Neural cell (in vitro differentiated cells): Measurements from ENCODE around the gene TIAM2. TPM values are rescaled to one million over a fixed set of nuclear protein-coding genes. Genes with fewer than 3 reads are reported as not detected.

ENCODE experiments used
- H2AFZ ChIP-seq: fragments of 200-600, 300-800 bp; sonication (generic), shearing (Covaris generic); 2 replicates; pipeline ENCODE4 v1.6.0; 2014; ENCODE audit warnings: low read depth, mild to moderate bottlenecking, antibody characterized with exemption, low read length, moderate library complexity
- H3F3A ChIP-seq: fragments of 200-600 bp; shearing (Covaris generic); 2 replicates; pipeline ENCODE4 v1.6.1; 2016; ENCODE audit warnings: mild to moderate bottlenecking, moderate library complexity, mixed read lengths, antibody characterized with exemption, low read length; ENCODE audit not compliant: insufficient read depth, poor library complexity, severe bottlenecking
- H3K27ac ChIP-seq: fragments of 200-600, 300-800 bp; sonication (generic), shearing (Covaris generic); 2 replicates; pipeline ENCODE4 v1.5.1; 2014; ENCODE audit warnings: mild to moderate bottlenecking, low read length, moderate library complexity
- H3K27me3 ChIP-seq: fragments of 300-800, 200-600 bp; sonication (generic), shearing (Covaris generic); 2 replicates; pipeline ENCODE4 v1.6.0; 2014; ENCODE audit warnings: mild to moderate bottlenecking, low read depth, low read length, moderate library complexity; ENCODE audit not compliant: insufficient read depth
- H3K36me3 ChIP-seq: fragments of 300-800, 200-600 bp; sonication (generic), shearing (Covaris generic); 2 replicates; pipeline ENCODE4 v1.5.1; 2014; ENCODE audit warnings: mild to moderate bottlenecking, antibody characterized with exemption, low read length, moderate library complexity; ENCODE audit not compliant: insufficient read depth
- H3K4me2 ChIP-seq: fragments of 300-800, 200-600 bp; sonication (generic), shearing (Covaris generic); 2 replicates; pipeline ENCODE4 v1.6.0; 2014; ENCODE audit warnings: mild to moderate bottlenecking, low read length
- H3K4me3 ChIP-seq: fragments of 300-800, 200-600 bp; sonication (generic), shearing (Covaris generic); 2 replicates; pipeline ENCODE4 v1.5.1; 2014; ENCODE audit warnings: mild to moderate bottlenecking, low read length, moderate library complexity
- H3K79me2 ChIP-seq: fragments of 200-600 bp; shearing (Covaris generic); replicated peaks from 2 replicates; pipeline ENCODE4 v1.6.0; 2014; ENCODE audit warnings: mild to moderate bottlenecking, low read length, moderate library complexity; ENCODE audit not compliant: insufficient read depth
- H3K9ac ChIP-seq: fragments of 300-800, 200-600 bp; sonication (generic), shearing (Covaris generic); 2 replicates; pipeline ENCODE4 v1.6.1; 2016; ENCODE audit warnings: mild to moderate bottlenecking, low read length, mixed read lengths
- H3K9me2 ChIP-seq: fragments of 200-600 bp; shearing (Covaris generic); 2 replicates; pipeline ENCODE4 v1.6.1; 2016; ENCODE audit warnings: mild to moderate bottlenecking, low read length, mixed read lengths; ENCODE audit not compliant: insufficient read depth
- H3K9me3 ChIP-seq: fragments of 200-600, 300-800 bp; sonication (generic), shearing (Covaris generic); 2 replicates; pipeline ENCODE4 v1.6.1; 2016; ENCODE audit warnings: mild to moderate bottlenecking, mixed run types, low read length, moderate library complexity, mixed read lengths
- H4K20me1 ChIP-seq: fragments of 200-600 bp; shearing (Covaris generic); 2 replicates; pipeline ENCODE4 v1.6.1; 2016; ENCODE audit warnings: mild to moderate bottlenecking, mixed run types; ENCODE audit not compliant: insufficient read depth
- CTCF ChIP-seq: fragments of 450-650 bp; IDR thresholded peaks from 2 replicates; pipeline ENCODE4 v1.5.1; 2014; ENCODE audit warnings: antibody characterized with exemption, mild to moderate bottlenecking, moderate library complexity; ENCODE audit not compliant: poor library complexity, severe bottlenecking
- EP300 ChIP-seq: fragments of 450-650 bp; conservative IDR thresholded peaks from 2 replicates; pipeline ENCODE4 v1.6.1; 2014; ENCODE audit warnings: antibody characterized with exemption, mild to moderate bottlenecking, moderate library complexity; ENCODE audit not compliant: poor library complexity, severe bottlenecking
- EZH2 ChIP-seq: fragments of 200-600, 300-800 bp; shearing (Covaris generic), sonication (generic); IDR thresholded peaks from 2 replicates; pipeline ENCODE4 v1.6.1; 2014; ENCODE audit warnings: antibody characterized with exemption, low read length, borderline replicate concordance, mild to moderate bottlenecking; ENCODE audit not compliant: insufficient read depth, poor library complexity, severe bottlenecking
- MXI1 ChIP-seq: fragments of 450-650 bp; conservative IDR thresholded peaks from 2 replicates; pipeline ENCODE4 v1.6.1; 2014; ENCODE audit warnings: antibody characterized with exemption, mild to moderate bottlenecking; ENCODE audit not compliant: poor library complexity, severe bottlenecking
- POLR2AphosphoS5 ChIP-seq: IDR thresholded peaks from 2 replicates; pipeline ENCODE4 v1.6.1; 2012
- RAD21 ChIP-seq: fragments of 450-650 bp; conservative IDR thresholded peaks from 2 replicates; pipeline ENCODE4 v1.6.1; 2014; ENCODE audit warnings: antibody characterized with exemption, mild to moderate bottlenecking, moderate library complexity
- REST ChIP-seq: IDR thresholded peaks from 2 replicates; pipeline ENCODE4 v1.6.1; 2012; ENCODE audit warnings: borderline replicate concordance
- SMC3 ChIP-seq: fragments of 450-650 bp; conservative IDR thresholded peaks from 2 replicates; pipeline ENCODE4 v1.6.1; 2014; ENCODE audit warnings: antibody characterized with exemption, mild to moderate bottlenecking, moderate library complexity; ENCODE audit not compliant: poor library complexity
- TAF1 ChIP-seq: IDR thresholded peaks from 2 replicates; pipeline ENCODE4 v1.6.1; 2012; ENCODE audit warnings: low read depth
- polyA plus RNA-seq: library from polyadenylated mRNA; depleted of rRNA; stranded (reverse); fragments of >200 nt; gene quantifications from 2 replicates; pipeline ENCODE4 v1.2.3, GENCODE V29; 2014

Gene TIAM2
- polyA plus RNA-seq, 1 donor from 2014 or later = 73.3 TPM

GRCh38 chr6:155120034-155120433 is 124.9 kb downstream of the TIAM2 start:
- no peak overlapping the region for H3K27ac ChIP-seq
- H3K4me2 ChIP-seq = no peak overlapping the region
- H3K36me3 ChIP-seq = no peaks in the 10 kb centered on the region

GRCh38 chr6:155121294-155121693 is 126.2 kb downstream of the TIAM2 start:
- no peaks in the 10 kb centered on the region for H3K79me2 ChIP-seq
- H3K9ac ChIP-seq = no peak overlapping the region
- H4K20me1 ChIP-seq = no peaks in the 10 kb centered on the region
- no peak overlapping the region for H3K27ac ChIP-seq
- no peaks in the 10 kb centered on the region for H3F3A ChIP-seq
- H3K36me3 ChIP-seq = no peaks in the 10 kb centered on the region
- H3K4me2 ChIP-seq = no peak overlapping the region
- H3K4me3 ChIP-seq = no peak overlapping the region
- no peaks in the 10 kb centered on the region for H3K9me3 ChIP-seq
- no peaks in the 10 kb centered on the region for H3K27me3 ChIP-seq
- no peak overlapping the region for H2AFZ ChIP-seq
- no peaks in the 10 kb centered on the region for H3K9me2 ChIP-seq
- TF ChIP-seq EP300 (no peak), RAD21 (no peak), MXI1 (no peak), EZH2 (no peak), TAF1 (no peak), CTCF (no peak)

More at GRCh38 chr6:155120034-155120433, 124.9 kb downstream of the TIAM2 start:
- H3K9me3 ChIP-seq = no peaks in the 10 kb centered on the region
- H3K4me3 ChIP-seq = no peak overlapping the region
- no peaks in the 10 kb centered on the region for H4K20me1 ChIP-seq
- TF ChIP-seq MXI1 (no peak), SMC3 (no peak), RAD21 (no peak), EZH2 (no peak), REST (no peak), CTCF (no peak), TAF1 (no peak), POLR2AphosphoS5 (no peak), EP300 (no peak)
- no peaks in the 10 kb centered on the region for H3F3A ChIP-seq
- H3K9ac ChIP-seq = no peak overlapping the region
- H2AFZ ChIP-seq = no peak overlapping the region
- H3K27me3 ChIP-seq = no peaks in the 10 kb centered on the region
- no peaks in the 10 kb centered on the region for H3K79me2 ChIP-seq
- H3K9me2 ChIP-seq = no peaks in the 10 kb centered on the region
